VCaP (cell line): ENCODE data around the gene C16orf74.

Experiments used
- H3K27ac ChIP-seq: fragments of 450-650 bp; 2 replicates; pipeline ENCODE4 v1.5.1; 2017
- TF ChIP-seq, protein P1 (sequence below): fragments of 450-650 bp; conservative IDR thresholded peaks from 2 replicates; pipeline ENCODE4 v1.5.1; 2017; ENCODE audit warnings: mild to moderate bottlenecking, moderate library complexity

Gene C16orf74

GRCh38 chr16:85716022-85716679, 34.7 kb downstream of the C16orf74 start:
- H3K27ac ChIP-seq = no peak overlapping the region
- TF ChIP-seq, protein P1, sequence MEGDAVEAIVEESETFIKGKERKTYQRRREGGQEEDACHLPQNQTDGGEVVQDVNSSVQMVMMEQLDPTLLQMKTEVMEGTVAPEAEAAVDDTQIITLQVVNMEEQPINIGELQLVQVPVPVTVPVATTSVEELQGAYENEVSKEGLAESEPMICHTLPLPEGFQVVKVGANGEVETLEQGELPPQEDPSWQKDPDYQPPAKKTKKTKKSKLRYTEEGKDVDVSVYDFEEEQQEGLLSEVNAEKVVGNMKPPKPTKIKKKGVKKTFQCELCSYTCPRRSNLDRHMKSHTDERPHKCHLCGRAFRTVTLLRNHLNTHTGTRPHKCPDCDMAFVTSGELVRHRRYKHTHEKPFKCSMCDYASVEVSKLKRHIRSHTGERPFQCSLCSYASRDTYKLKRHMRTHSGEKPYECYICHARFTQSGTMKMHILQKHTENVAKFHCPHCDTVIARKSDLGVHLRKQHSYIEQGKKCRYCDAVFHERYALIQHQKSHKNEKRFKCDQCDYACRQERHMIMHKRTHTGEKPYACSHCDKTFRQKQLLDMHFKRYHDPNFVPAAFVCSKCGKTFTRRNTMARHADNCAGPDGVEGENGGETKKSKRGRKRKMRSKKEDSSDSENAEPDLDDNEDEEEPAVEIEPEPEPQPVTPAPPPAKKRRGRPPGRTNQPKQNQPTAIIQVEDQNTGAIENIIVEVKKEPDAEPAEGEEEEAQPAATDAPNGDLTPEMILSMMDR = no peak

GRCh38 chr16:85715169-85716021, 35.5 kb downstream of the C16orf74 start:
- TF ChIP-seq, protein P1 = no peak
- H3K27ac ChIP-seq = no peak overlapping the region

- TF ChIP-seq, protein P1 = no peak
- H3K27ac ChIP-seq = no peak overlapping the region
These were observed 38.1 kb downstream of the C16orf74 start for GRCh38 chr16:85712801-85713200.

DNA sequence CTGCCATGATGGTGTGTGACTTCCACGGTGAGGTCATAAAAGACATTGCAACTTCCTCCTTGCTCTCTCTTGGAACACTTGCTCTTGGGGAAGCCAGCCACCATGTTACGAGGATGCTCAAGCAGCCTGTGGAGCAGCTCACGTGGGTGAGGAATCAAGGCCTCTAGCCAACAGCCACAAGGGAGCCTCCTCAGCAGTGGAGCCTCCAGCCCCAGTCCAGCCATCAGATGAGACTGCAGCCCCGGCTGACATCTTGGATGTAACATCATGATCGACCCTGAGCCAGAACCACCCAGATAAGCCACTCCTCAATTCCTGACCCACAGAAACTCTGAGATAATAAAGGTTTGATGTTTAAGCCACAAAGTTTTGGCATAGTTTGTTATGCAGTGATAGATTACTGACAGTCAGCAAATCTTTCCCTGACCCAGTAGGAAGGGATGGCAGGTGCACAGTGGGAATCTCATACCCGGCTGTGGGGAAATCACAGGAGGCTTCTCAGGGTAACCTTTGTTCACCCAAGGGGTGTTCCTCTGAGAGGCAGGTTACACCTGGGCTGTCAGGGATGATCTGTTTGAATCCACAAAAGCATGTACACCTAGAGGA, 38.8 kb downstream of the C16orf74 start:
- TF ChIP-seq, protein P1 = no peak
- H3K27ac ChIP-seq = no peak overlapping the region

DNA sequence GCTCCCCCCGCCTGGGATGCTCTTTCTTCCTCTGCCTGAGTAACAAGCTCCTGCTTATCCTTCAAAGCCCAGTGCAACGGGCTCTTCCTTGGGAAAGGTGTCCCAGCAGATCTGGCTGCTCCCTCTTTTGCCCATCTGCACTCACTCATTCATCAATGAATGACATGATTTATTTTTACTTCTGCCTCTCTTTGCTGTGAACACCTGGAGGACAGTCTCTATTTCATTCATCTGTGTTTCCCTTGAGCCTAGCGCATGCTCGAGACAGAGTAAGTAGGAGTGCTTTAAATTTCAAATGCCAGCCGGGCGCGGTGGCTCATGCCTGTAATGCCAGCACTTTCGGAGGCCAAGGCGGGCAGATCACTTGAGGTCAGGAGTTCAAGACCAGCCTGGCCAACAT, 40.2 kb downstream of the C16orf74 start:
- TF ChIP-seq, protein P1 = no peak
- no peak overlapping the region for H3K27ac ChIP-seq

- TF ChIP-seq, protein P1 = no peak
- no peak overlapping the region for H3K27ac ChIP-seq
These were observed 40.9 kb downstream of the C16orf74 start for GRCh38 chr16:85709766-85710585.

DNA sequence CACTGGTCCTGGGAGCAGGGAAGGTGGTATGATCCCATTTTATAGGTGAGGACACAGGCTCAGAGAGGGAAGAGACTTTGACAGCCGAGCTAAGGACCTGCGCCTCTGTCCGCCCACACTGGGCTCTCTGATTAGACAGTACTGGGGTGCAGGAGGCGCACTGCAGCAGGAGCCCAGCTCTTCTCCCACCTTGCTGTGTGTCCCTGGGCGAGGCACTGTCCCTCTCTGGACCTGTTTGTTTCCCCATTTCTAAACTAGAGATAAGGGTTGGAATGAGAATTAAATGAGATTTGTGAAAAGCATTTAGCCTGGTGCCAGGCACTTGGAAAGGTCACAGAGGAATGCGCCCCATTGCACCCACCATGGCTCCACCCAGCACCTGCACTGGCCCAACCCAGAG, 42.6 kb downstream of the C16orf74 start:
- TF ChIP-seq, protein P1 = no peak
- H3K27ac ChIP-seq = no peak overlapping the region
